Endometrial microvascular endothelial cells (primary cell): ENCODE results near the gene SCAMP2. TPM values are rescaled to one million over a fixed set of nuclear protein-coding genes. Genes with fewer than 3 reads are reported as not detected.
"Not testable (repeated sequence)": the region's sequence is repeated elsewhere in the genome, so short reads cannot be mapped to it uniquely, and the experiment has no call there.

Experiments
- in situ Hi-C: cut with HindIII; loops from 2 replicates; pipeline ENCODE4 v1.10.0; 2017; ENCODE audit warnings: low sequenced_read_pairs, low pct_unique_long_range_greater_than_20kb; ENCODE audit errors: inconsistent ontology term
- total RNA-seq: library from RNA; depleted of rRNA; stranded (reverse); fragments of >200 nt; gene quantifications from one replicate; pipeline ENCODE4 v1.2.3, GENCODE V29; 2015; ENCODE audit errors: inconsistent ontology term

SCAMP2 gene
- total RNA-seq, 1 donor from 2014 or later, result 93.2 TPM

DNA sequence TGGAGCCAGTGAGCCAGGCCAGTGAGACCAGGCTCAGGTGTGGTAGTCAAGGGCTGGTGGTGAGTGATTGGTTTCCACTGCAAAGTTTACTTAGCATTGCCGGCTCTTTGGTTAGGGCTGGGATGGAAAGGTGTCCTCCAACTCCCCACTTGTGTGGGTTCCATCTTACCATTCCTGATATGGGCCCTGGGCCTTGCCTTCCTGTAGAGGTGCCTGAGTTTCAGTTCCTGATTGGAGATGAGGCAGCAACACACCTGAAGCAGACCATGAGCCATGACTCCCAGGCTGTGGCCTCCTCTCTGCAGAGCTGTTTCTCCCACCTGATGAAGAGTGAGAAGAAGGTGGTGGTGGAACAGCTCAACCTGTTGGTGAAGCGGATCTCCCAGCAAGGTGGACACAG is 19.8 kb upstream of the SCAMP2 start:
- in situ Hi-C loops, result no loop called here

DNA sequence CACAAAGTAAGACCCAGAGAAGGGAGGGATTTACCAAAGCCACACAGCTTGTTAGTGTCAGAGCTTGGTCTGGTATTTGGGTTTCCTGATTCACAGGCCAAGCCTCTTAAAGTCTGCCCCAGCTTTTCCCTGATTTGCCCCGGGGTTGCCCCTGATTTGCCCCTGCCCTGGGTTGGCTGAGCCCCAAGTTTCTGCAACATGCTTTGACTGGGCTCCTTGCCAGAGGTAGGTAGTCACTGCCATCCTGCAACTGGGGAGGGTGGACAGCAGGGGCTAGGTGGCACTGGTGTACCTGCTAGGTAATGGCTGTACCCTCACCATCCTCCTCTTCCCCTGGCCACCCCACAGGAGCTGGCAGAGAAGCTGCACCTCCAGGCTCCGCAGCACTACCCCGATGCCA is 19.1 kb upstream of the SCAMP2 start:
- in situ Hi-C loops, result no loop called here

DNA sequence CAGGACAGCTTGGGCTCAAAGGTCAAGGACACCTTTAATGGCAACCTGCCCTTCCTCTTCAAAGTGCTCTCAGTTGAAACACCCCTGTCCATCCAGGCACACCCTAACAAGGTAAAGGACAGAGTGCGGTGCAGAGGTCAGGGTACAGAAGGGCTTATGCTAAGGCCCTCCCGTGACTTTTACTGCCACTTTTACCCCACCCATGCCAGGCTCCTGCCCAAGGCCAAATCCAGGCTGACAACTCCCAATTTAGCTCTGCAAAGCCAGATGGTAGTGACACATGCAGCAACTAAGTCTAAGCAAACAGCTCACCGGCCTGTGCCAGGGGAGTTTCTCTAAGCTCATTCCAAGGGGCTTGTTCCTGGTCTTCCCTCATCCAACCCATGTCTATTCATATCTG is 18.3 kb upstream of the SCAMP2 start:
- in situ Hi-C loops, result no loop called here

DNA sequence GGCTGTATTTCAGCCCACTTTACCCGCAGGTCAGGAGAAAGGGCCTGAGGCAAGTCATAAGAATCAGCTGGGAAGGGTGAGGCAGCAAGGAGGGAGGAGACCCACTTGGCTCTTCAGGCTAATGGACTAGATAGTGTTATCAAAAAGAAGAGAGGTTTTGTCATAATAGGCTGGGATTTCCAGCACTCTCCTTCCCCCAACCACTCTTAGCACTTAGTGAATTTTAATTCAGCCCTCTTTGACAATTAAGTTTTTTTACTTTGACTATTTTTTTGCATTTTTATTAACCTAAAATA is 17.4 kb upstream of the SCAMP2 start:
- in situ Hi-C loops, result no loop called here

DNA sequence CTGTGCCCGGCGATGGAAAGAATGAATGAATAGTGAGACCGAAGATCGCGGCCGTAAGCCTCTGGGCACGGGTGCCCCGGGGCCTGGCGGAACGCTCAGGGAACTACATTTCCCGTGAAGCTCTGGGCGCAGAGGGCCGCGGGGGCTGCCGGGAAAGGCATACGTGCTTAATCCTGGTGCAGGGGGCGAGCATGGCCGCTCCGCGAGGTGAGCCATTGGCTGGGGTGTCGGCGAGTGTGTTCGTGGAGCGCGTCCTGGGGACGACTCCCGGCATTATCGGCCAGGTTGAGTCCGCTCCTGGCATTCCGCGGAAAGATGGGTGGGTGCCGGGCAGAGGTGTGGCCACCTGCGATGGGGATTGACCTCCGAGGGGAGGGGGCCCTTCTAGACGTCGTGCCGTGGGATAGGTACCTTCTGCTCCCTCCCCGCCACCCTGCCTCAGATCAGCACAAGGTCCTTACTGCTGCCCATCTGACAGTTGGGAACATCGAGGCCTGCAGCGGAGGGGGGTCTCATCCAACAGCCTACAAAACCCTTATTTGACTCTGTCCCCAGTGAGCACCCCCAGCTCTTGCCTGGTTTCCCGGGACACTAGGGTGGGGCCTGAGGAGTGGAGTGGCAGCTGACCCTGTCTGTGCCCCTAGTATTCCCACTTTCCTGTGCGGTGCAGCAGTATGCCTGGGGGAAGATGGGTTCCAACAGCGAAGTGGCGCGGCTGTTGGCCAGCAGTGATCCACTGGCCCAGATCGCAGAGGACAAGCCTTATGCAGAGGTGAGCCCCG is 16.9 kb upstream of the SCAMP2 start, which contains the start of gene MPI:
TSS of gene MPI (plus strand) at position 160 of the 782 bp plus-strand sequence. CDS start at position 192, 32 bp downstream.
- in situ Hi-C loops, result no loop called here

DNA sequence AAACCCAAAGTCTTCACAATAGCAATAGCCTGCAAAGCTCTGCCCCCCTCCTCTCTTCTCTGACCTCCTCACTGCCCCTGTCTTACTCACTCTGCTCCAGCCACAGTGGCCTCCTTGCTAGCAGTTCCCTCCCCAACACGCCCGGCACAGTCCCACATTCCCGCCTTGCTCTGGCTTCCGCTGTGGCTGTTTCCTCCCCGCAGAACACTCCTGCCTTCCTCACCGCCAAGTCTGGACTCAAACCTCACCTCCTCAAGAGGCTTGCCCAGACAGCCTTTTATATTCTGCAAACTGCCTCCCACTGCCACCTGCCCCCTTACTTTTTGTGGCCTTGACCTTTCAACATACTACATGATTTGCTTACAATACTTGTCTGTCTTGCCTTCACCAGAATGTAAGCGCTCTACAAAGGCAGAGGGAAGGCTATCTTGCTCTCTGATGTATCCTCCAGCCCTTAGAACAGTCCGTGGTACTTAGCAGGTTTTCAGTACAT is 16.3 kb upstream of the SCAMP2 start:
- in situ Hi-C loops, result no loop called here

DNA sequence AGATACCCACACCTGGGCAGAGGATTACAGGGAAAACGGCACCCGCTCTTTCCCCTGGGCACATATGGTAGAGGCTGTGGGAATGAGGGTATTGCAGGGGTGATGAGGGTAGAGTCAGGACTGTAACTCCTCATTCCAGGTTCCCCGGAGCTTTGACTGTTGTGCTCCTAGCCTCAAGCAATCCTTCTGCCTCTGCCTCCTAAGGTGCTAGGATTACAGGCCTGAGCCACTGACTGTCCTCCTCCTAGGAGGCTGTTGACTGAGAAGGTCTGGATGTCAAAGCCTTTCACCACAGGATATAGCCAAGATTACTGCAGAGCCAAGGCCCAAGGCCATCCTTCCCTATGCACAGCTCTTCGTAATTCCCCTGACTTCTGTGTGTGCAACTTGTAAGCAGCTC is 15.6 kb upstream of the SCAMP2 start:
- in situ Hi-C loops, result no loop called here

DNA sequence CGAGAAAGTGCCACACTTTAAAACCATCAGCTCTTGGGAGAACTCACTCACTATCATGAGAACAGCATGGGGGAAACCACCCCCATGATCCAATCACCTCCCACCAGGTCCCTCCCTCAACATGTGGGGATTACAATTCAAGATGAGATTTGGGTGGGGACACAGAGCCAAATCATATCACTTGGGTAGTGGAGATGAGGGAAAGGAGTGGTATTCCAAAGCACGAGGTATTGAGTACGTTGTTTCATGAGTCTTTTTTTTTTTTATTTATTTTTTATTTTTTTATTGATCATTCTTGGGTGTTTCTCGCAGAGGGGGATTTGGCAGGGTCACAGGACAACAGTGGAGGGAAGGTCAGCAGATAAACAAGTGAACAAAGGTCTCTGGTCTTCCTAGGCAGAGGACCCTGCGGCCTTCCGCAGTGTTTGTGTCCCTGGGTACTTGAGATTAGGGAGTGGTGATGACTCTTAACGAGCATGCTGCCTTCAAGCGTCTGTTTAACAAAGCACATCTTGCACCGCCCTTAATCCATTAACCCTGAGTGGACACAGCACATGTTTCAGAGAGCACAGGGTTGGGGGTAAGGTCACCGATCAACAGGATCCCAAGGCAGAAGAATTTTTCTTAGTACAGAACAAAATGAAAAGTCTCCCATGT is 14.5 kb upstream of the SCAMP2 start:
- in situ Hi-C loops, result not testable (repeated sequence)

DNA sequence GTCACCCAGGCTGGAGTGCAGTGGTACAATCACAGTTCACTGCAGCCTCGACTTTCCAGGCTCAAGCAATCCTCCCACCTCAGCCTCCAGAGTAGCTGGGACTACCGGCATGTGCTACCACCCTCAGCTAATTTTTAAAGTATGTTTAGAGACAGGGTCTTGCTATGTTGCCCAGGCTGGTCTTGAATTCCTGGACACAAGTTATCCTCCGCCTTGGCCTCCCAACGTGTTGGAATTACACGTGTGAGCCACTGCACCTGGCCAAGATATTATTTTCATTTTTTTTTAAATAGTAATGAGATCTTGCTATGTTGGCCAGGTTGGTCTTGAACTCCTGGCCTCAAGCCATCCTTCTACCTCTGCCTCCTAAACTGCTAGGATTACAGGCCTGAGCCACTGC is 12.3 kb upstream of the SCAMP2 start:
- in situ Hi-C loops, result no loop called here

DNA sequence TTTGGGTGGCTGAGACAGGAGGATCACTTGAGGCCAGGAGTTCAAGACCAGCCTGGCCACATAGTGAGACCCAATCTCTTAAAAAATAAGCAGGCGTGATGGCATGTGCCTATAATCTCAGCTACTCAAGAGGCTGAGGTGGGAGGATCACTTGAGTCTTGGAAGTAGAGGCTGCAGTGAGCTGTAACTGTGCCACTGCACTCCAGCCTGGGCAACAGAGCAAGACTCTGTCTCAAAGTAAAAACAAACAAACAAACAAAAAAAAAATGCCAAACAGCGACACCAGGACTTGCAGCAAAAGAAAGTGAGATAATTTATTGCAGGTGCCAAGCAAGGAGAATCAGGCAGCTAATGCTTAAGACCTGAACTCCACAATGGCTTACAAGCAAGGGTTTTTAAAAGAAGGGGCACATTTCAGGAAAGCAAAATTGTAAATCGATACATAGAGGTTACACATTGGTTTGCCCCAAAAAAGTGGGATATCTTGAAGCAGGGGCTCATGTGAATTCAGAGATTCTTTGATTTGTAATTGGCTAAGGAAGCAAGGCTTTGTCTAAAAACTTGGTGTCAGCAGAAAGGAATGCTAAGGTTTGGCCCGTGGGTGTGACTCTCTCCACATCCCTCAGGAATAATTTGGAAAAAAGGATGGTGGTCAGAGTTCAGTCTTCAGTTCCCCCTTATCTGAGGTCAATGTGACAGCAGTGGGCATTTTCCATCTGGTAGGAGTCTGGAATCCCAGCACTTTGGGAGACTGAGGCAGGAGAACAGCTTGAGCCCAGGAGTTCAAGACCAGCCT is 11.5 kb upstream of the SCAMP2 start:
- in situ Hi-C loops, result no loop called here

DNA sequence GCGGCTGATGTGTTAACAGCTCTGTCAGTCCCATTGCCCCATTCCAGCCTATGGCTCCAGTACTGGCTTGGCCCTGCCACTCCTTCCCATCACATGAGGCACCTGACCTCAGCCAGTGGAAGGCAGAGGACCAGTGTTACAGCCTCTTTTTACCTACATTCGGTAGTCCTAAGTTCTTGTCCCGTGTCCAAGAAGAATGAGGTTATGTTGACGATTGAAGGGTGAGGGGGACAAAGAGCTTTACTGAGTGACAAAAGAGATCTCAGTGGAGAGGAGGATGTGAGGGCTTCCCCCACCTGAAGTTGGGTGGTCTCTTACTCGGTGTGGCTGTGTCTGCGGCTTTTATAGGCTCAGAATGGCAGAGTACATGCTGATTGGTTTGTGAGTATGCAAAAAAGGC is 9.4 kb upstream of the SCAMP2 start:
- in situ Hi-C loops, result no loop called here

DNA sequence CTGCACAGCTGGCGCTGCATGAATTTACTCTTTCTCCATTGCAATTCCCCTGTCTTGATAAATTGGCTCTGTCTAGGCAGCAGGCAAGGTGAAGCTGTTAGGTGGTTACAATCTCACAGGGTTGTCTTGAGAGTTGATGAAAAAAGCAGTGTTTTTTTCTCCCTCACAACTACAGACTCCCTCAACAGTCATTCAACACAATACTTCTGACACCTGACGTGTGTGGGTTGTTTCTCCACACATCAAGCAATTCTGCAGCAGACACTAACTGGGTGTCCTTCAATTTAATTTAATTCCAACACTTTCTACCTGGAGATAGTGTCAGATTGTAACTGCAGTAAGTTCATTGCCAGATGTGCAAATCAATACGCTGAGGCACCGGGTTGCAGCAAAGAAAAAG is 5.1 kb upstream of the SCAMP2 start:
- in situ Hi-C loops, result no loop called here

DNA sequence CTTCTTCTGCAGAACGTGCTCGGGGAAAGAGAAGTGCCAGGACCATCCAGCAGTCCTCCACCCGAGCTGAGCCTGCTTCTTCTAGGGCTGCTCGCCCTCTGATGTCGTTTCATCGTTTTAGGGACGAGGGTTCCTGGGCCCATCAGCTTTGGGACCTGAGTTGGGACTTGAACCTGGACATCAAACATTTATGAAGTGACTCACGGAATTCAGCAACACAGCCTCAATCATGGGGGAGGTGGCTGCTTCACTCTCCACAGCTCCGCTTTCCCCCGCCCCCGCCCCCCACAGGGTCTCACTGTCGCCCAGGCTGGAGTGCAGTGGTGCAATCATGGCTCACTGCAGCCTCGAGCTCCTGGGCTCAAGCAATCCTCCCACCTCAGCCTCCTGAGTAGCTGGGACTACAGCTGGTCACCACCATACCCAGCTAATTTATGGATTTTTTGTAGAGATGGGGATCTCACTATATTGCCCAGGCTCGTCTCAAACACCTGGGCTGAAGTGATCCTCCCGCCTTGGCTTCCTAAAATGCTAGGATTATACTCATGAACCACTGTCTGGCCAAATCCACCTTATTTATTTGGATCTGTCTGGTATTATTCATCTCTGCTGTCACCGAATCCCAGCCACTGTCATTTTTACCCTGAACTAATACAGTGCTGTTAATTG is 725 bp upstream of the SCAMP2 start:
- in situ Hi-C loops, result no loop called here

DNA sequence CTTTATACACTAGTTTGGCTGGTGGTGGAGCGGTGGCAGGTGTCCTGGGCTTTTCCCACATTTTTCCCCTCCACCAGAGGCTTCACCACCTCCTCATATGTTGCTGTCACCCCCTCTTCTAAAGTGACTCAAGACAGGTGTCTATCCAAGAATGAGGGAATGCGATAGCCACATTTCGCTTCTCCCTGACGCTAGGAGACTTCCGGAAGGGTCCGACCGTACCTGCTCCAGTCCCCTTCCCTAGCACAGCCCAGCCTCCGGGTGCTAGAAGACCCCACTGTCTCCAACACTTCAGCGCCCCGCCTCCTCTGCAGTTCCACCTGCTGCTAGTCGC is 496 bp downstream of the SCAMP2 start:
- in situ Hi-C loops, result no loop called here

DNA sequence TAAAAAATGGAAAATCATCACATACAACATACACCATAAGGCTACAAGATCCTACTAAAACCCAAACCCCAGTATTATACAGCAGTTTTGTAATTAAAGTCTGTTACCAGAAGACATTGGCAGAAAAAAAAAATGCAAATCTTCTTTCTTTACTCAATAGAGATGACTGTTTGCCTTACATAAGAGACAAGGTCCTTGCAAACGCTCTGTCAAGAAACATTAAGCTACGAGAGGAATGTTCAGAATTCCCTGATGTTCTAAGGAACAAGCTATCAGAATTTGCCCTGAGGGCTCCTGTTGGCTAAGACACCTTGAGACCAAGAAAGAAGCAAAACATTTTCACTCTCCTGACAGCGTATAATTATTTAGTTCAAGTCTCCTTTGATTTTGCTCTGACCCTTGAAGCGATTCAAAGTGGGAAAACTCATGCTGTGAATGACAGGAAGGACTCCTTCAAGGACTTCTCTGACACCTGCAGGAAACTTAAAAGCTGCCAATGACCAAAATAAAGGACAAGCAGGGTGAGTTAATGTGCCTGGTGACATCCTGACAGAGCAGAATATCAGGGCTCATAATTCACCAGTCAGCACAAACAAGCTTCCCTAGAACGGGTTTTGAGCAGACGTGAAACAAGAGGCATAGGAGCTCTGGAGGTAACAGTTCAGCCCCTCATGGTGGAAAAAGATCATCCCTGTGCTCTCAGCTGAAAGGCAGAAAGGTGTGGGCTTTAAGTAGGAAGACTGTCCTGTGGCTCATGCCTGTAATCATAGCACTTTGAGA is 2.5 kb downstream of the SCAMP2 start:
- in situ Hi-C loops, result no loop called here

DNA sequence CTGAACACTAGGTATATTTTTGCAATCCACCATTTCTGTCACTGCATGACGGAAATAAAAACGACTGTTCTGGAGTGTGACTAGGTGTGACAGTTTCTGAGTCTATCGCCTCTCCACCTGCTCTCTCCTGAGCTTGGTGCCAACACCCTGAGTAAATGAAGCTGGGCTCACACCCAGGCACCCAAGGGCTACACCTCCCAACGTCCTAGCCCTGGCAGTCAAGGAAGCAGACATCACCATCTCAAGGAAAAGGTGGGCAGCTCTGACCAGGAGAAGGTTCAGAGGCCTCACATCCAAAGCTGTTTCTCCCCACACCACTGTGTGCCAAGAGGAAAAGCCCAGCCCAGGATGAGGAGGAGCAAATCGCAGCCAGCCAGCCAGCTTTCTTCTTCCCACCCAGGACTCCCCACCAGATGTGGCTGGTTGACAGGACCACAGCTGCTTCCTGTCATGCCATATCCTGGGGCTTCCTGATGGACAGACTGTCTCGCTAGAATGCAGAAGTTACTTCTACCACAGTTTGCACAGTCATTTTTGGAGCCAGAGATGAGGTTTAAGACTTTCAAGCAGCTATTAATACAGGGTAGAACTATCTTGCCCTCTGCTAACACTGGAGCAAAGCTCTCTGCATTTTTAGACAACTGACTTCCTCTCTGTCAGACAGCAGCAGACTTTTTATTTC is 3.3 kb downstream of the SCAMP2 start:
- in situ Hi-C loops, result no loop called here

DNA sequence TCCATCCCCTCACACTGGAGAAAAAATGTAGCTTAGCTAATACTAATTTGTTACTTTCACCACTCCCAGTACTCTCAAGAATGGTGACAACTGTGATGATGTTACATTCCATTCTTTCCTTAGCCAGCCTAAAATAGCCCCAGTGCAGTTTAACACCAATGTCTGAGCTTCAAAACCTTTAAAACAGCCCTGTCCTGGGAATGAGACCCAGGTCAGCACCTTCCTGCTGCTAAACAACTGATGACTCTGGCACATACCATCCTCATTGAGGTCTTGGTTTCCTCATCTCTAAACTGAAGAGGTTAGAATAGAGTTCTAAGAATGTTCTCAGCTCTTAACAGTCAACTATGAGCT is 3.8 kb downstream of the SCAMP2 start:
- in situ Hi-C loops, result no loop called here

DNA sequence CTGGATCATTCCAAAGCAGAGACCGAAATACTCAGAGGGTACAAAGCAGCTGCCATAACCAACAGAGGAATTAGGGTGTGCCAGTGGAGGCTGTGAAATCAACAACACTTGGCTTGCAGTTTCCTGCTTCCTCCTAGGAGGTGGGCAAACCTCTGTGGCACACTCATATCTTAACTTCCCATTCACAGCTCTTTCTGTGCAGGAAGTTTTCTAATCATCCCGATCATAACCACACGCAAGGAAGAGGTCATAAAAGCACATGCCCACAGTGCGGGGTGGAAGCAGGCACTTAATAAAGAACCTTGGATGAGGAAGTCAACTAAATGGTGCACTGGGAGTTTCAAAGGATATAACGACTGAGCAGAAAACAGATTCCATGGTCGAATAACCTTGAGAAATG is 5.1 kb downstream of the SCAMP2 start:
- in situ Hi-C loops, result no loop called here
